Forelimb muscle (tissue), 1 donor: ENCODE results near the gene ENPP6. TPM values are rescaled to one million over a fixed set of nuclear protein-coding genes. Genes with fewer than 3 reads are reported as not detected.

Experiments used
- DNase-seq: peaks from one replicate; pipeline ENCODE4 v3.0.0-alpha.2; 2013; ENCODE audit warnings: low read depth
- polyA plus RNA-seq: library from polyadenylated mRNA; unstranded; fragments of 120-200 nt; gene quantifications from one replicate; pipeline ENCODE4 v1.2.1, GENCODE V29; 2013; ENCODE audit not compliant: insufficient read length

The ENPP6 gene
- polyA plus RNA-seq, 1 donor = 13.8 TPM

- DNase-seq = no peak
Measured at GRCh38 chr4:184104419-184105101, 113.1 kb downstream of the ENPP6 start.

DNA sequence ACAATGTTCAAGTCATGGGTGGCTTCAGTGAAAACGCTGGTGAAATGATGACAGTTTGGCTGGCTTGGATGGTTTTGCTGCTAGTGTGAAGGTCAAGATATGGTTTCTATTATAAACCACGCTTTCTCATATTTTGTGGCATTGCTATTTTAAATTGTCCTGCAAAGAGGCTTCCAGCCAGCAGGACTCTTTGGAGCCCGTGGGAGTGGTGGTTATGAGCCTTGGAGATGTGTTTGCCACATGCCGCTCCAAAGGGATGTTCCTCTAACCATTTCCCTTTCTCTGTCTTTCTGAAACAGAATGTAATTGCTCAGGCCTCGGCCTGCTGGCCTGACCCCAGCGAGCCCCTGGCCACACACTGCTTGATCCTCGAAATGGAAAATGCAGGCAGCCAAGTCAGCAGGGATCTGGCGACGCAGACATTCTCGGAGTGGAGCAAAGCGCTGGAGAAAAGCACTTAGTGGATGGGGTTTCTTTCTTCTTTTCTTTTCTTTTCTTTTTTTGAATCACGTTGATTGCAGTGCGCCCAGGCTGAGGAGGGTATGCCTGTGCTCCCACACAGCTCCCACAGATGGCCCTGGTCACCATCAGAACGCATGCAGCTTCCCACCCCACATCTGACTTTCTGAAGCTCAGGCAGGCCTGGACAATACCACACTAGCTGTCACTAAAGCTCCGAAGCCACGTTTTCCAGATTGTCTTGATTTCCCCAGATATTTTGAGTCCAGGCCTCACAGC is 114.0 kb downstream of the ENPP6 start:
- no peak for DNase-seq

- DNase-seq = no peak
Measured at GRCh38 chr4:184102927-184103326, 114.7 kb downstream of the ENPP6 start.

DNA sequence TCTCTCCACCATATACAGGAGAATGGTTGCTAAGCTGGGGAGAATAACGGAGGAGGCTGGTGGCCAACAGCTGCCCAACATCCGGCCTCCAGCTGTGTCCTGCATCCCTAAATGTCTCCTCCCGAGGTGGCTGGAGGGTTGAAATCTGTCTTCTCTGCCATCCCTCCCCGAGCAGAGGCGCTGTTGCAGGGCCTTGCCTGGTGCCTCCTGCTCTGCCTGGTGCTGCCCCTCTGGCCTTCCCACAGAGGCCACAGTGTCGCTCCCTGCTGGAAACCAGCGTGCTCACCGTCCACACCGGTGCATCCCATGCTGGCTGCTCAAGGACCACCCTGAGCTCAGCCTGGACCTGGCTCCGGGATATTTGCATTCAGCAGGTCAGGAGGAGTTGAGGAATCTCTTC is 115.2 kb downstream of the ENPP6 start:
- no peak for DNase-seq

- no peak for DNase-seq
Measured at GRCh38 chr4:184101711-184102110, 116.0 kb downstream of the ENPP6 start.

DNA sequence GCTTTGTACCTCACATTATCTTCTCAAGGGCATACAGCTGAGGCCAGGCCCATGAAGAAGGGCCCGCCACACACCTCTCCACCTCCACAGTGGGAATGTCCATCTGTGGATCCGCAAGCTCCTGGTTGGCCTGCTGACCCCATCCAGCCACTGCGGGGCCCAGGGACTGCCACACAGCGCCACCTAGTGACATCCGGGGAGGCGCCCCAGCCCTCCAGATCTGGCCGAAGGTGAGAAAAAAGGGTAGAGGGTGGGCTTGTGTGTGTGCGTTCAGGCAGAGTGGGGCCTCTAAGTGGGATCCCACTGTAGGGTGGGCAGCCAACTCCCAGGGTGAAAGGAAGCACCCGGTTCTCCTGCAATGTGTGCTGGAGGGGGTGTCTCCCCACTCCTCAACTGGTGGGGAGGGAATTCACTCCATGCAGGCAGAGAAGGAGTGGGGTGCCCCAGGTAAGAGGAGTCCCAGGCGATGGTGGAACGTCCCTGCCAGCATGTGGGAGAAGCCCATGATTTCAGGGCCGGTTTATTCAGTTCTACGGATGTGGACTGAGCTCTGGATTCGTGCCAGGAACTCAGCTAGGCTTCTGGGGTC is 117.3 kb downstream of the ENPP6 start:
- DNase-seq = no peak

DNA sequence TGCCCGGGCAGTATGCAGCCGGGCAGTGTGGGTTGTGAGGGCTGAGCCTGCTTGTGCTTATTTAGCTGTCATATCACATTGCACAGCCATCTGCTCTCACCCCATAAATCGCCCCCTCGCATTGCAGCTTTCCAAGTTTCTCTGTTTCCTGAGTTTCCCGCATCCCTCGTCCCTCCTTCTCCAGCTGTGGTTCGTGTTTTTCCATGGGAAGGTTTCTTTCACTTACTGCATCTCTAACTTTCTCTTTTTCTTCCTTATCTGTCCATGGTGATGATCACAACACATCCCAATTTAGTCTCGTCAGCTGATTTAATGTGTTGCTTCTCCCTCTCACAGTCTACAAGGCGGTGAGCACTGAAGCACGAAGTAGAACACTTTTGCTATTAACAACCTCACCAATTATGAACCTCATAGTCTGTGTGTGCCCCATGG is 118.1 kb downstream of the ENPP6 start:
- no peak for DNase-seq

- DNase-seq = no peak
Measured at GRCh38 chr4:184099000-184099399, 118.7 kb downstream of the ENPP6 start.

GRCh38 chr4:184097815-184098214 is 119.9 kb downstream of the ENPP6 start:
- DNase-seq = no peak

DNA sequence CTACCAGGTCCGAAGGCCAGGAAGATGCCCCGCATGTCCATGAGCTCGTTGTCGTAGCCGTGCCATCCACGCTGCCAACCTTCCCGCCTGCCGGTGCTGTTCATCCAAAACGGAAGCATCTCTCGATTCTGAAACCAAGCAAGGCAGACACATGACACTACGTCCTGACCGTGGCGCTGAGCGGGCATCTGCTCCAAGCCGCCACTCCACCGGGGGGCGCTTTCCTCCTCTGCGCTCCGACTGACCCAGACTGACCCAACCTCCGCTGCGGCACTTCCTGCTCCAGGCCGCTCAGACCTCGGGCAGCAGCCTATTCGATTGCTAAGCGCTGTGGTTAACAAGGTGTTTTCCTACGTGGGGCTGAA is 120.5 kb downstream of the ENPP6 start:
- no peak for DNase-seq

- DNase-seq = no peak
Measured at GRCh38 chr4:184096561-184097240, 121.0 kb downstream of the ENPP6 start.

GRCh38 chr4:184094532-184095159 is 123.0 kb downstream of the ENPP6 start:
- DNase-seq = no peak

- DNase-seq = no peak
Measured at GRCh38 chr4:184091986-184092385, 125.7 kb downstream of the ENPP6 start.

DNA sequence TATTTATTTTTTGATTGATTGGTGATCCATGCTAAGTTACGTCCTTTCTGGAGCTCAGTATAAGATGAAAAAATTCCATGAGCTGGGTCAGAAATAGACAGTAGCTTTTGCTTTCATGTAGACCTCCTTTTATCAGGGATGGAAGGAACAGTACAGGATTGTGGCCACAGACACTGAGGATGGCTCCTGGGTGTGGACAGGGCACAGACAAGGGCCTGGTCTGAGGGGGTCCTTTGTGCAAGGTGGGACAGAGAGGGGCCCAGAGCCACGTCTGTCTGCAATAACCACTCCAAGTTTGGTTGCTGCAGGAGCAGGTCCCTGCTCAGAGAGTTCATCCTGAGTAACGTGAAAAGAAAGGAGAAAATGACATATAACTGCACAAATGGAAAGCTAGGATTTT is 127.1 kb downstream of the ENPP6 start:
- DNase-seq = no peak

GRCh38 chr4:184080674-184081073 is 137.0 kb downstream of the ENPP6 start:
- no peak for DNase-seq

GRCh38 chr4:184074677-184075388 is 142.8 kb downstream of the ENPP6 start:
- no peak for DNase-seq

DNA sequence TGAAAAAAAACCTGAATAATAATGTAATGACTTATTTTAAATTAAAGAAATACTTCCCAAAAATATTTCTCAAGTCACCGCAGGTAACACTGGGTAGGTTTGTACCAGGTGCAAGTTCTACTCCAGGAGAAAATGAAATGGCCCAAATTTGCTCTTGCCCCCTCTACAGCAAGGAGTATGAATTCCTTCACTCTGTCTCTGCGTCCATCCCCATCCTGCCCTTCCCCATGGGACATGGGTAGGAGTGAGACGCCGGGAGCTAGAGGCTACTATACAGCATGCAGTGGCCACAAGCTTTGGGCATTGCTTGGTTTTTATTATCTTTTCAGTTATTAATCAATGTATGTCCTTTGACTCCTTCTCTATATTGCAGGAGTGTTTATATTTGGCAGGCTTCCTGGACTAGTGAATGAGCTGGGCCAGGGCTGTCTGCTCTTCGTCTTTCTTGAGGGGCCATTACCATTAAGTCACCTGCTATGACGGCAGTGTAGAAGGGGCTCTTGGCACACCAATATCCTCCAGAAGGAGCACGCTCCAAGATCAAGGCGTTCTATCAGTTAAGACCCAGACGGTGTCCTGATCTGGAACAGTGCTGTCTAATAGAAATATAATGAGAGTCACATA is 149.6 kb downstream of the ENPP6 start:
- DNase-seq = no peak

DNA sequence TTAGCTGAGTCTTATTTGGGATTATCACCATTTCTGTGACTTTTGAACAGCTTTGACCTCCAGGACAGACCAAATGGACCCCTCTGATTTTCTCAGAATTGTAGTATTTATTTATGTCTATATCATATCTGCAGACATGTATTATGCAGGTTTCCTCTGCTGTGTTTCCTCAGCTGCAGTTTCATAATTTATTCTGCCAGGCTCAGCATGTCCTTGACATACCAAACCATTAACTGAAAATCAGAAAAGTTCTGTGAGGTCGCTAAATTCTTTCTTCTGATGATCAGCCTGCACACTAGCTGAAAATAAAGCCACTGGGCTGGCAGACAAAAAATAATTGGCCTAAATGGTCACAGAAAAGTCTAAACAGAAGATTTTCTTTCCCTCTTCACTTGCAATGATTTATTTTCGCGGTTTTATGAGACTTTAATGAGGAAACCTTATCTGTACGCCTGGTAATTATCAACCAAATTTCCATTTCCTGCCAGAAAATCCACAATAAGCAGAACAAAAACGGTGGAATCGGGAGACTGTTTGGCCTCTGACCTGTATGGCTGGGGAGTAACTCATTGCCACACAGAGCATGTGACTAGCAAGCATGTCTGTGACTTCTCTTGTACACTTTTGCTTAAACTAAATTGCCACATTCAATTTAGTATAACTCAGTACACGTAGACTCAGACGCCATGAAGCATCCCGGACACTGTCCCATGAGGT is 150.9 kb downstream of the ENPP6 start:
- DNase-seq = no peak

DNA sequence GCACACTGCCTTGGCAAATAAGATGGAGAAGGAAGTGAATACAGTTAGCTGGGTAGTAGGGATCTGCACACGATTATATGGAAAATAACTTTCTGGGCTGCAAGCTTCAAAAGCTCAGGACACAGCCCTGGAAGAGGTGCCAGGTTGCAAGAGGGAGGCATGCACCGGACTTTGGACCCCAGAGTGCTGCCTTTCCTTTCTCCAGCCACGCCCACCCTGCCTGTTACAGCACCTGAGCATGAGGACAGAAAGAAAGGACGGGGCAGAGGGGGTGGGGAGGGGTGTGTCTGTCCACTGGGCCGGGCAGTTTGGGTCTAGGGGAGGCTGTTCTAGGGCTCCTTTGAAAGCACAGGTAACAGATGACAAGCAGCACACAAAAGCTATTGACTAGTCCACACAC is 152.8 kb downstream of the ENPP6 start:
- no peak for DNase-seq

- DNase-seq = no peak
Measured at GRCh38 chr4:184062769-184063168, 154.9 kb downstream of the ENPP6 start.
